ENCODE data around the gene CRLF2.
"Not testable (repeated sequence)": the region's sequence is repeated elsewhere in the genome, so short reads cannot be mapped to it uniquely, and the experiment has no call there.

CRLF2 gene, protein sequence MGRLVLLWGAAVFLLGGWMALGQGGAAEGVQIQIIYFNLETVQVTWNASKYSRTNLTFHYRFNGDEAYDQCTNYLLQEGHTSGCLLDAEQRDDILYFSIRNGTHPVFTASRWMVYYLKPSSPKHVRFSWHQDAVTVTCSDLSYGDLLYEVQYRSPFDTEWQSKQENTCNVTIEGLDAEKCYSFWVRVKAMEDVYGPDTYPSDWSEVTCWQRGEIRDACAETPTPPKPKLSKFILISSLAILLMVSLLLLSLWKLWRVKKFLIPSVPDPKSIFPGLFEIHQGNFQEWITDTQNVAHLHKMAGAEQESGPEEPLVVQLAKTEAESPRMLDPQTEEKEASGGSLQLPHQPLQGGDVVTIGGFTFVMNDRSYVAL

DNA sequence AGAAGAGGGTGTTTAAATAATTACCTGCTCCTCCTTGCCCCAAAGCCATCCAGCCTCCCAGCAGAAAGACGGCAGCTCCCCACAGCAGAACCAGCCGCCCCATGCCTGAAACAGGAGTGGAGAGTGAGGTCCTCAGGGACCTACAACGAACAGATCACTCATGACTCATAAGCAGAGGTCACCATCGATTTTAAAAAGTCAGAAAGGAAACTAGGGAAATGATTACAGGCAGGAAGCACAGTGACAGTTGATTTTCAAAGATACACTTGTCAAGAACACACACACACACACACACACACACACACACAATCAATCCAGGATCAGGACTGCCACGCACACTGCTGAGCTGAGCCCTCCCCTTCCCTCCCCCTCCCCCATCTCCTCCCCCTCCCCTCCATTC lies at the start of gene CRLF2:
Gene CRLF2 (minus strand): TSS at position 118 of the 400 bp plus-strand sequence. CDS start 15 bp downstream, at position 103.
- DNase-seq, result peak; percentile 67

DNA sequence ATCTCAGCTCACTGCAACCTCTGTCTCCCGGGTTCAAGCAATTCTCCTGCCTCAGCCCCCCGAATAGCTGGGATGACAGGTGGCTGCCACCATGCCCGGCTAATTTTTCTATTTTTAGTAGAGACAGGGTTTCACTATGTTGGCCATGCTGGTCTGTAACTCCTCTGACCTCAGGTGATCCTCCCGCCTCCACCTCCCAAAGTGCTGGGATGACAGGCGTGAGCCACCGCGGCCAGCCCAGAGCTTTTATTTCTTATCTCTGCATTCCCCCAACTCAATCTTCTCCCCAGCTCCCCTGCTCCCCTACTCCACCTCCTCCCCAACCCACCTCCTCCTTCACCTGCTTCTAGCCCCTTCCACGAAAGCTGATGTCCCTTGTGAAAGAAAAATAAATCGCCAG lies 49.3 kb upstream of the CRLF2 start:
- not testable (repeated sequence) for DNase-seq

DNA sequence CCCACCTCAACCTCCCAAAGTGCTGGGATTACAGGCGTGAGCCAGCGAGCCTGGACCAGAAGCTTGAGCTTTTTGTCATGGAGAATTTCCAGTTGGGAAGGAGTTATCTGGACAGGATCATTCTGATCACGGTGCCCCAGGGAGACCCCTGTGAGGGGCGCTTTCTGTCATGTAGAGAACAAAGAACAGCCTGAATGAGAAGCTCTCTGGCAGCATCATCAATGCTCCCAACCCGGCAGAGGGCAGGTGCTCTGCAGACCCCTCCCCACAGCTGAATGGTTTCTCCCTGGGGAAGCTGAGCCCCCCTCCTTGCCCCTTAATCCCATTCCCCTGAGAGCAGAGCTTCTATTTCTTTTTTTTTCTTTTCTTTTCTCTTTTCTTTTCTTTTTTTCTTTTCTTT lies 48.8 kb upstream of the CRLF2 start:
- DNase-seq, result no peak

DNA sequence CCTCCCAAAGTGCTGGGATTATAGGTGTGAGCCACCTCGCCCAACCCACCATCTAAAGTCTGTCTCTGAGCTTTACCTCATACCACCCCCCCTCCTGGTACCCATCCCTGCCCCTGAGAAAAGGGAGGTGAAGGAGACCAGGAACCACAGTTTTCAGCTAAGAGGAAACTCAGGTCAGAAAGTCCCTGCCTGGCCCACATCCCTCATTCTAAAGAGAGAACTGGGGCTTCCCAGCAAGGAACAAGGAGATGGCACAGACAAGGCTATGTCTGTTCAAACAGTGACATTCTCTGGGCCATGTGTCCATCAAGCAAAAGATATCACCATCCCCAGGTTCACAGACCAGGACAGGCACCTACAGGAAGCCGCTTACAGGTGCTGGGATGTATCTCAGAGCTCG lies 40.4 kb upstream of the CRLF2 start:
- DNase-seq, result no peak

DNA sequence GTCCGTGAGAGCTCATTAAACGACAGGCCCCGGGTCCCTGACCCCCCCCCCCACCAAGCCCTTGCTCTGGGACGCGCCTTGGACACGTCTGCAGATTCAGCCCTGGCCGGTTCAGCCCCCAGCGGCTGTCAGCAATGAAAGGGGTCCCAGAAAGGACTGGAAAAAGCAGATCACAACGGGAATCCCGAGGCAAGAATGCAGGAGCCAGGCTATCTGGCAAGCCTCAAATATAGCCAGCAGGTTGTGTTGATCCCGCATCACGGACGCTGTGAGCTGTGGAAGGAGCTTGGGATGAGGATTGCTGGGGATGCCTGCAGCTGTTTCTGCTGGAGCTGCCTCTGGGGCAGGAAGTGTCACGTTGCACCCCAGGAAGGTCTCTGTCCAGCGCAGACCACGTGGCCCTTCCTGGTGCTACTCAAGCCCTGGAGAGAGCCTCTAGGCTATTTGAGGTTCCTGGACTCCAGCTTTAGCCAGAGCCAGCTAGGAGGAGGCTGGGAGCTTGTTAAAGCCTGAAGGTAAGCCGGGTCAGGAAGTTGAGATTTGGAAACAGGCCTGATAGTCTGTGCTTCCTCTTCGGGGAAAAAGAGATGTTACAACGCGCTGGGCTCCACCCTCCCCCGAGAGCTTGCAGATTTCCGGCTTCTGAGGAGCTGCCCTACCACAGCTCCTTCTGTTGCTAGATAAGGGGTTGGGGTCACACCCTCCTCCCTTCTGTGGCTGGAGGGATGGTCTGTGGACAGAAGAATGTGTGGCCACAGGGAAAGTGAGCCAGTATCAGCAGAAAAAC lies 36.8 kb upstream of the CRLF2 start:
- no peak for DNase-seq

DNA sequence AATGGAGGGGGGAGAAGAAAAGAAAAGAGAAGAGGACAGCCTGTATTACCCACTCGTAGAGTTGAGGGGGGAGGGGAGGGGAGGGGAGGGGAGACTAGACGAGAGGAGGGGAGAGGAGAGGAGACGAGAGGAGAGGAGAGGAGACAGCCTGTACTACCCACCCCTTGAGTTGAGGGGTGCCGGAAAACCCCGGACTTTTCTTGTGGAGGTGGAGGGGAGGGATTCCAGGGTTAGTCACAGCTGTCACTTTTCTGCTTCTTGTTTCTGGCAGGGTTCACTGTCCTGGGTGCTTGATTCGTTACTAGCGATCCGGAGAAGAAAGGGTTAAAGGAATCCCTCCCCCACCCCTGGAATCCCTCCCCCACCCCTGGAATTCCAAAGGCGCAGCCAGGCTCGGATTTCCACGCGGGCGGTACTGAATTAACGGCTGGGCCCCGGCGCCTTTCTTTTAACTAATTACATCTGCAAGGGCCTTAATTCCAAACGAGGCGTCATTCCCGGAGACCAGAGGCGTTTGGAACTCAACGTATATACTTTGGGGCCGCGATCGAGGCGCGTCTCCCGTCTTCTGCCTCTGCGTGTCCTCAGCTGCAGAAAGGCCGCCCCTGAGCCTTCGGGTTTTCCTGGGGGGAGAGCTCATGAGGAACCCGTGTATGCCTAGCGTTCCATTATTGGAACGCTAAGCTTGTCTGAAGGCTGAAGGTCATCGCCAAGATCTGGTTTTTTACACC lies 36.0 kb upstream of the CRLF2 start:
- DNase-seq, result no peak

DNA sequence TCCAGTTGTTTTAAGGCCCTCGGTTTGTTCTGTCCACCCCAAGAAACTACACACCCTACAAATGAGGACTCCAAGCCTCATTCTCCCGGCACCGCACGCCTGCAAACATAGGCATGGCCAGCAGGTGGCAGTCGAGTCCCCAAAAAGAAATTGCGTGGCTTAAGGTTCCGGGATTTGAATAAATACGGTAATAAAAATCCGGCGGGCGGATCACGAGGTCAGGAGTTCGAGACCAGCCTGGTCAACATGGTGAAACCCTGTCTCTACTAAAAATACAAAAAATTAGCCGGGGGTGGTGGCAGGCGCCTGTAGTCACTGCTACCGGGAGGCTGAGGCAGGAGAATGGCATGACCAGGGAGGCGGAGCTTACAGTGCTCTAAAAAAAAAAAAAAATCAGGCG lies 34.4 kb upstream of the CRLF2 start:
- peak; percentile 37 for DNase-seq

DNA sequence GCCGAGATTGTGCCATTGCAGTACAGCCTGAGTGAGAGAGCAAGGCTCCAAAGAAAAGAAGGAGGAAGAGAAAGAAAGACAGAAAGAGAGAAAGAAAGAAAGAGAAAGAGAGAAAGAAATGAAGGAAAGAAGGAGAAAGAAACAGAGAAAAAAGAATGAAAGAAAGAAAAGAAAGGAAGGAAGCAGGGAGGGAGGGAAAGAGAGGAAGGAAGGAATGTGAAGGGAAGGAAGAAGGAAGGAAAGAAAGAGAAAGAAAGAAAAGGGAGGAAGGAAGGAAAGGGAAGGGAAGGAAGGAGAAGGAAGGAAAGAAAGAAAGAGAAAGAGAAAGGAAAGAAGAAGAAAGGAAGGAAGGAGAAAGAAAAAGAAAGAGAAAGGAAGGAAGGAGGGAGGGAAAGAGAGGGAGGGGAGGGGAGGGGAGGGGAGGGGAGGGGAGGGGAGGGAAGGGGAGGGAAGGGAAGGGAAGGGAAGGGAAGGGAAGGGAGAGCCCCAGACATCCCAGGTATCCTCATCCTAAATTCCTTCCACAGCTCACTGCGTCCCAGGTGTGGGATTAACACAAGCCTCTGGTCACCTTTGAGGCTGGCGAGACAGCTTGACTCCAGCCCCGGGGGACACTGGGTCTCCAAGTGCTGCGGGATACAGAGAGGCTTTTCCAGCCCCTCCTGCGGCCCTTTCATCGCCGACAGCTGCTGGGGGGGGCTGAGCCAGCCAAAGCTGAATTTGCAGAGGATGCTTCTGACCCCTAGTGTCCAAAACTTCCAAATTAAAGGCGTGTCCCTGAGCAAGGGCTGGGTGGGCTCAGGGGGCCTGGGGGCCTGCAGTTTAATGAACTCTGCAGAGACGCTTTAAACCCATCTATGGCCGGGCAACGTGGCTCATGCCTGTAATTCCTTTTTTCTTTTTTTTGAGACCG lies 32.0 kb upstream of the CRLF2 start:
- no peak for DNase-seq

DNA sequence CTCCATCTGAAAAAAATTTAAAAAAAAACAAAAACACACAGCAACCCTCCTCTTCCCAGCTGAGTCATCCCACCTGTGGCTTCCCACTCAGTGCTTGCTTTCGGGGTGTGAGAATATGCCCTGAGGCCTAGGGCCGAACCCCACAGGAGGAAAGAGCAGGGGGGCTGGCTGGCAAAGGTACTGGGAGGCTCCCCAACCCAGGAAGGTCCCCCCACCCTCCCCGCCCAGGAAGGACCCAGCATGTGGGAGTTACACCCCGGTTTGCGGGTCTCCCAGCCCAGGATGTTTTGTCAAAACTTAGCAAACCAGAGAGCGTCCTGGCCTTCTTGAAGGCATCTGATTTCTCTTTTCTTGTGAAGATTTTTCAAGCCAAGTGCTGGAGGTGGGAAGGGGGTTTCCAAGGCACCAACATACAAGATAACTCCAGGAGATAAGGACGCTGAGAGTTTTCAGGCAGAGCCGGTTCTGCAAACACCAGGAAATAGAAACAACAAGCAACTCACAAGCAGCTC lies 30.5 kb upstream of the CRLF2 start:
- peak; percentile 35 for DNase-seq

DNA sequence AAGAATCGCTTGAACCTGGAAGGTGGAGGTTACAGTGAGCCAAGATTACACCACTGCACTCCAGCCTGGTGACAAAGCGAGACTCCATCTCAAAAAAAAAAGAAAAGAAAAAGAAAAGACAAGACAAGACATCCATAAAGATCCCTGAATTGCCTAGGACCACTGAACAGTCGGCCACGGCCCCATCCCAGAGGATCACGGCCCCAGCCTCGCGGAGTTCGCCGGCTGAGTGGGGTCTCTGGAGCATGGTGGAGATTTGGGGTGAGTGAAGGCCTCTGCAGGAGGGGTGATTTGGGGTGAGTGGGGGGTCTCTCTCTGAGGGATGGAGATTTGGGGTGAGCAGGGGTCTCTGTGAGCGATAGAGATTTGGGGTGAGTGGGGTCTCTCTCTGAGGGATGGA lies 28.1 kb upstream of the CRLF2 start:
- DNase-seq, result not testable (repeated sequence)

DNA sequence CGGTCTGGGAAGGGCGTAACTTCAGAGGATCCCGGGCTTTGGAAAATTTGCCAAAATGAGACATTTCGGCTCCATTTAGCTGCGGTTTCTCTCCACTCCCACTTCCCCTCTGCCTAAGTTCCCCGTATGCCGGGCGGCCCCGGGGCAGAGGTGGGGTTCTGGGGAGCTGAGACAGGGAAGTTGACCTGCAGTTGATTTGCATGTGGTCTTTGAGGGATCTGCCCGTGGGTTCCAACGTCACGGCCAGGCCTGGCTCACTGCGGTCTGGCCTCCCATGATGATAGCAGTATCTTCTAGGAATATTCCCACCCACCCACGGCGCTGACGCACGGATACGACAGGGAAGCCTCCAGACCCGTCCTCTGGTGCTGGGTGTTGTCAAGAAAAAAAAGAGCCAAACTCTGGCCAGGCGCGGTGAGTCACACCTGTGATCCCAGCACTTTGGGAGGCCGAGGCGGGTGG lies 27.3 kb upstream of the CRLF2 start:
- DNase-seq, result no peak

DNA sequence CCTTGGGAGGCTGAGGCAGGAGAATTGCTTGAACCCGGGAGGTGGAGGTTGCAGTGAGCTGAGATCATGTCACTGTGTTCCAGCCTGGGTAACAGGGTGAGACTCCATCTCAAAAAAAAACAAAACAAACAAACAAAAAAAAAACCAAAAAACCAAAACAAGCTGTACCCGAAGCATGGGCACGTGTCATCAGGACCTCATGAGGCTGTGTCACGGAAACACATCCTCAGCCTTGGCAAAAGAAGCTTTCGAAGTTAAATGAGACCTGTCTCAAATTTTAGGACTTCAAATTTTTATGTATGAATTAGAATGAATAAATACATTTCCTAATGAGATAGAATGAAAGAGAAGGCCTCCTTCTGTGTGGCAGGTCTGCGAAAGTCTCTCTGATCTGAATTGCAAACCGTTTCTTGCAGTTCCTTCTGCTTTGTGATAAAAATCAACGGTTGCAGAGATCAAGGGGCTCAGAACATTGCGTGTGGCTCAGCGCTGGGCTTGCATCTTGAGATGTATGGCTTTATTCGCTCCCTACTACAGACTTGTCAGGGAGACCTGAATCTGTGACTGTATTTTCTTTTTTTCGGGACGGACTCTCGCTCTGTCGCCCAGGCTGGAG lies 19.5 kb upstream of the CRLF2 start:
- DNase-seq, result no peak

DNA sequence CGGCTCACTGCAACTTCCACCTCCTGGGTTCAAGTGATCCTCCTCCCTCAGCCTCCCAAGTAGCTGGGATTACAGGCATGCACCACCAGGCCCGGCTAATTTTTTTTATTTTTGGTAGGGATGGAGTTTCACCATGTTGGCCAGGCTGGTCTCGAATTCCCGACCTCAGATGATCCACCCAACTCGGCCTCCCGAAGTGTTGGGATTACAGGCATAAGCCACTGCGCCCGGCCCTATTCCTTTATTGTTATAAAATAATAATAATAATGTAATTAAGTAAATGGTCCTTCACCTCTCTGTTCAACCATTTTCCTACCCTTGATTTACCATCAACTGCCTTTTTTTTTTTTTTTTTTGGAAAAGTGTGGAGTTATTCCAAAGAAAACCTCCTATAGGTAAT lies 15.7 kb upstream of the CRLF2 start:
- not testable (repeated sequence) for DNase-seq

DNA sequence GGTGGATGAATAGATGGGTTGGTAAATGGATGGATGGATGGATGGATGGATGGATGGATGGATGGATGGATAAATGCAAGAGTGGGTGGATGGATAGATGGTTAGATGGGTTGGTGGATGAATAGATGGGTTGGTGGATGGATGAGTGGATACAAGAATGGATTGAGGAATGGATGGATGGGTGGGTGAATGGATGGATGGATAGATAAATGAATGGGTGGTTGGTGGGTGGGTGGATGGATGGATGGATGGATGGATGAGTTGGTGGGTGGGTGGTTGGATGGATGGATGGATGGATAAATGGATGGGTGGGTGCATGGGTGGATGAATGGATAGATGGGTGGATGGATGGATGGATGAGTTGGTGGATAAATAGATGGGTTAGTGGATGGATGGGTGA lies 13.8 kb upstream of the CRLF2 start:
- DNase-seq, result no peak

DNA sequence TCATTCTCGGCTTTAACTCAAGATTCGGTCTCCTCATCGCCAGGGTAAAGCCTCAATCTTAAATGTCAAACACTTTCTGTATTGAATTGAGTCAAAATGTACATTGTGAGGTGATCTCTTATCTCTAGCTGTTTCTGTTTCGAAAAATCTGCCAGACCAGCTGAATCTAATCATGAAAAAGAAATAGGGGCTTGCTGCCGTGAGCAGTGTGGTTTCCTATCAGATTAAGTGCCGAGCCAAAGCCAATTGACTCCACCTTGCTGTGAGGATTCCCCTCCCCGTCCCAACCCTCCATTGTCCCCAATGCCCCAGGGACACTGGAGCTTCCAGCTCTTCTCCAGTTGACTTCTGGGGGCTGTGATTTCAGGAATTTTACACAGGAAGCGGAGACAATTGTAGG lies 12.5 kb upstream of the CRLF2 start:
- no peak for DNase-seq

DNA sequence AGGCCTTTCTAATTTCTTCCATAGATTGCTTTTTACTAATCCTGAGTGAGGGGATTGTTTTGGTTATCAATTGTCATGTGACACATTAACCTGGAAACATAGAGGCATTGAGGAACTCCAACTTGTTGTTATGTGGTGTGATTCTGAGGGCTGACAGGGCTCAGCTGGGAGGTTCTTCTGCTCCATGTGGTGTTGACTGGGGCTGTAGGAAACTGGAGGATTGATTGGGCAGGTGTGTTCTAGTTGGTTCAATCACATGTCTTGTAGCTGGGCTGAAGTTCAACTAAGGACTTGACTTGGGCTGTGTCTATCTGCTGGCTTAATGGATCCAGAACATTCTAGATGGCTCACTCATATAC lies 10.8 kb upstream of the CRLF2 start:
- no peak for DNase-seq

DNA sequence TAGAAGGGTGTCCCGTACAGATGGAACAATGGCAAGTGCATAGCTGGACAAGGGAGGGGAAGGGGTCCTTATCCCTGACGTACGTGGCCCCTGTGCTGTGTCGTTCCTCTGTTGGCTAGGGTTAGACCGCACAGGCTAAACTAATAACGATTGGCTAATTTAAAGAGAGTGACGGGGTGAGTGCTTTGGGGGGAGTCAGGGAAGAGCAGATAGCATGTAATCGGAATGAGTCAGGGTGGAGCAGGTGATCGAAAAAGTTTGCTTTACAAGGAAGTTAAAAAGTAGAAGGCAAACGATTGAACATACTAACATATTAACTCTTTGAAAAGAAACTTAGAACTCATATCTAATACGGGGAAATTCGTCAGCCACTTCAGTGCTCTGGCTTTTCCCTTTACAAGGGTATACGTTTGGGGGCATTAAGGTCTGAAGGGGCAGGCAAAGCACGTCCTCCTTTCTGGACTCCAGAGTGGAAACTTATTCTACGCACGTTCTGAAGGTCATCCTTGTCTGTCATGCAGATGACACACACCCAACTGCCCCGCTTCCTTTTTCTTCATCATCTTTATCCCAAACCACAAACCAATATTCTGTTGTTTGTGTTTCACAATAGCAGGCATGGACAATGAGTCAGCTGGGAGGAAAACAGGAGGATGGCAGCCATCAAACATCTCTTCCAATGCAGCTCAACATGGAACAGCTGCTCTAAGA lies 10.2 kb upstream of the CRLF2 start:
- DNase-seq, result peak; percentile 44

DNA sequence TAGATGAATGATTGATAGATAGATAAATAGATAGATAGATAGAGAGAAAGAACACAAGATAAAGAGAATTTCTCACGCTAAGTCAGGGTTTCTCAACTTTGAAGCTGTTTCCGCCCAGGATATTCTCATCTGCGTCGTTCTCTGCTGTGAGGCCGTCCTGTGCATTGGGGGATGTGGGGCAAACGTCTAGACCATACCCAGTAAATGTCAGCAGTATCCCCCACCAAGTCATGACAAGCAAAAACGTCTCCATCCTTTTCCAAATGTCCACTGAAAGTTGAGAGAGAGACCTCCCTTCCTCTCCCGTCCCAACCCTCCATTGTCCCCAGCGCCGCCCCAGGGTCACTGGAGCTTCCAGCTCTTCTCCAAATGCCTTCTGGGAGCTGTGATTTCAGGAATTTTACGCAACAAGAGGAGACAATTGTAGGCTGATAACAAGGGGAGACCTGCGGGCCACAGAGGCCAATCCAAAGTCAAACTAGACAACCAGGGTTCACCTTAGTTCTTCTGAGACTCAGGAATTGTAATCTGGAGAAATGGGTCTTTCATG lies 8.9 kb upstream of the CRLF2 start:
- no peak for DNase-seq

DNA sequence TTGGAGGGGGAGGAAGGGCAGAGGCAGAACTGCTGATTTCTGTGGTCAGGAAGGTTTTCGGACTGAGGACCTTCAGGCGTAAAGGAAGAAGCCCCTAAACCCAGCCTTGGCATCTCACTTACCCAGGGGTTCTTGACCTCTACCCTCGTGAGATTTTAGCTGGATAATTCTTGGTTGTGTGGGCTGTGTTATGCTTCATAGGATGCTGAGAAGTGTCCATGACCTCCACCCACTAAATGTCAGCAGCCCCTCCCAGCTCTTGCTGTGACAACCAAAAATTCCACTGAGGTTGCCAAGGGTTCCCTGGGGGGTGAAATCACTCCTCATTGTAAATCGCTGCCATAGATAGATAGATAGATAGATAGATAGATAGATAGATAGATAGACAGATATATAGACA lies 5.8 kb upstream of the CRLF2 start:
- DNase-seq, result no peak

DNA sequence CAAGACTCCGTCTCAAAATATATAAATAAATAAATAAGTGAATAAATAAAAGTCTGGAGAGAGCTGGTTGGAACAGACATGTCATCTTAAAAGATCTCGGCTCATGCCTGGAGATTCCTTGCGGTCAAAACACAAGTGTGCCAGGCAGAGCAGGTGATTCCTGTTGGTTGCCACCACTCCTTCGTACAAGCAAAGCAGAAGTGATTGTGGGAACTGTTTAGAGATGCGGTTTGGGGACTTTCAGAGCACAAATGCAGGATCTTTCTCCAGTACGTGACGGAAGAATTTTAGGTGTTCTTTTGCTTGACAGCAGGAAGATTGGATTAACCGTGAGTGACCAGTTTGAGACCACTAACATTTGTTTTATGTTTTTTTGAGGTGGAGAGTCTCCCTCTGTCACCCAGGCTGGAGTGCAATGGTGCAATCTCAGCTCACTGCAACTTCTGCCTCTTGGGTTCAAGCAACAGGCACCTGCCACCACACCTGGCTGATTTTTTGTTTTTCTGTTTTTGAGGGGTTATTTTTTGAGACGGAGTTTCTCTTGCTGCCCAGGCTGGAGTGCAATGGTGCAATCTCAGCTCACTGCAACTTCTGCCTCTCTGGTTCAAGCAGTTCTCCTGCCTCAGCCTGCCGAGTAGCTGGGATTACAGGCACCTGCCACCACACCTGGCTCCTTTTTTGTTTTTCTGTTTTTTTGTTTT lies 2.8 kb upstream of the CRLF2 start:
- no peak for DNase-seq

Measured in T1000 (cell line).